GM12878 (cell line): ENCODE results near the gene ATG12. TPM values are rescaled to one million over a fixed set of nuclear protein-coding genes. Genes with fewer than 3 reads are reported as not detected.

ENCODE experiments used
- ATAC-seq: fragments of 200-7000 bp; cut with Tn5 transposase; 3 replicates; pipeline ENCODE4 v1.9.1; 2020; ENCODE audit warnings: mild to moderate bottlenecking, moderate library complexity
- BruUV-seq: library from RNA; stranded (reverse); fragments of 400-500 nt; replicated peaks from 2 replicates; lab custom pipeline; 2021; lab: Mats Ljungman, UMichigan
- CTCF ChIA-PET: fragments of 300-600 bp; sonication (Branson Sonifier 250); formaldehyde crosslinking; extraction: SDS; loops from one replicate; lab custom pipeline; 2021; ENCODE audit warnings: inconsistent platforms; lab: Yijun Ruan, JAX
- POLR2A ChIA-PET: fragments of 350-600 bp; formaldehyde crosslinking; extraction: SDS; loops from one replicate; lab custom pipeline; 2021; ENCODE audit warnings: inconsistent platforms; lab: Charles Lee
- RAD21 ChIA-PET: fragments of 300-600 bp; sonication (Branson Sonifier 250); formaldehyde crosslinking; loops from one replicate; lab custom pipeline; 2023; ENCODE audit warnings: antibody characterized with exemption; ENCODE audit not compliant: unreplicated experiment; lab: Charles Lee
- SMC1A ChIA-PET: fragments of 300-600 bp; sonication (Branson Sonifier 250); formaldehyde crosslinking; loops from one replicate; lab custom pipeline; 2023; ENCODE audit not compliant: unreplicated experiment, uncharacterized antibody; lab: Charles Lee
- DNase-seq: peaks from one replicate; pipeline ENCODE4 v3.0.0-alpha.2; 2011; ENCODE audit warnings: low read depth, low spot score
- FAIRE-seq: peaks from 3 replicates; lab custom pipeline; 2011; peaks lifted over from hg19 to GRCh38; lab: Jason Lieb, UNC
- H2AFZ ChIP-seq: 2 replicates; pipeline ENCODE4 v1.6.0; 2011; ENCODE audit warnings: low read depth, low read length, control low read depth; ENCODE audit not compliant: control insufficient read depth
- H3K27ac ChIP-seq: 2 replicates; pipeline ENCODE4 v1.5.1; 2011; ENCODE audit warnings: control low read depth; ENCODE audit not compliant: control insufficient read depth, insufficient read depth
- H3K27me3 ChIP-seq, 2 experiments: replicated peaks in 1 of 2; 2 replicates each; pipeline versions ENCODE4 v1.6.0 to v1.6.1; 2011; ENCODE audit warnings: low read length in 1 of 2; ENCODE audit not compliant: control insufficient read depth in 2 of 2, insufficient read depth in 2 of 2
- H3K36me3 ChIP-seq, 2 experiments: 2 replicates each; pipeline ENCODE4 v1.5.1; 2011; ENCODE audit warnings: low read length in 1 of 2; ENCODE audit not compliant: control insufficient read depth in 2 of 2, insufficient read depth in 2 of 2
- H3K4me1 ChIP-seq: 2 replicates; pipeline ENCODE4 v1.6.1; 2011; ENCODE audit warnings: mild to moderate bottlenecking, low read length, moderate library complexity, mixed read lengths; ENCODE audit not compliant: control insufficient read depth, insufficient read depth
- H3K4me2 ChIP-seq: 2 replicates; pipeline ENCODE4 v1.6.0; 2011; ENCODE audit warnings: control low read depth; ENCODE audit not compliant: control insufficient read depth, insufficient read depth
- H3K4me3 ChIP-seq: fragments of 200-600 bp; sonication (generic); 2 replicates; pipeline ENCODE4 v1.5.1; 2016
- H3K79me2 ChIP-seq: 2 replicates; pipeline ENCODE4 v1.6.0; 2011; ENCODE audit warnings: low read length; ENCODE audit not compliant: control insufficient read depth, insufficient read depth
- H3K9ac ChIP-seq: 2 replicates; pipeline ENCODE4 v1.8.0; 2011; ENCODE audit warnings: low read length, control low read depth, mixed read lengths; ENCODE audit not compliant: control insufficient read depth, insufficient read depth
- H3K9me3 ChIP-seq: replicated peaks from 3 replicates; pipeline ENCODE4 v1.5.1; 2011; ENCODE audit warnings: mild to moderate bottlenecking, low read length; ENCODE audit not compliant: control insufficient read depth, insufficient read depth
- H4K20me1 ChIP-seq: 2 replicates; pipeline ENCODE4 v1.6.0; 2011; ENCODE audit not compliant: control insufficient read depth, insufficient read depth
- CREB1 ChIP-seq: IDR thresholded peaks from 2 replicates; pipeline ENCODE4 v1.6.1; 2012; ENCODE audit warnings: low read depth, mild to moderate bottlenecking, inconsistent platforms
- EP300 ChIP-seq, 2 experiments: fragments of 150-350 bp in 1 of 2; IDR thresholded peaks; 2 replicates each; pipeline ENCODE4 v1.6.1; 2011 to 2012; ENCODE audit warnings: low read depth in 2 of 2, low read length in 2 of 2, borderline replicate concordance in 1 of 2, improper control_type of control experiment in 1 of 2, inconsistent platforms in 1 of 2; ENCODE audit not compliant: control insufficient read depth in 1 of 2
- FOXM1 ChIP-seq: IDR thresholded peaks from 2 replicates; pipeline ENCODE4 v1.6.1; 2012; ENCODE audit warnings: low read depth, mild to moderate bottlenecking, inconsistent platforms, low read length, moderate library complexity
- POLR2AphosphoS5 ChIP-seq: IDR thresholded peaks from 2 replicates; pipeline ENCODE4 v1.6.1; 2011; ENCODE audit warnings: mild to moderate bottlenecking, low read length, inconsistent platforms
- RCOR1 ChIP-seq: conservative IDR thresholded peaks from 2 replicates; pipeline ENCODE4 v1.6.1; 2012; ENCODE audit warnings: low read depth, low read length, improper control_type of control experiment
- WRNIP1 ChIP-seq: IDR thresholded peaks from 2 replicates; pipeline ENCODE4 v1.6.1; 2011; ENCODE audit warnings: low read depth, low read length, improper control_type of control experiment, borderline replicate concordance
- ZNF24 ChIP-seq: fragments of 450-650 bp; IDR thresholded peaks from 2 replicates; pipeline ENCODE4 v1.6.1; 2017; ENCODE audit warnings: antibody characterized with exemption, mild to moderate bottlenecking
- ZNF274 ChIP-seq: IDR thresholded peaks from one replicate; pipeline ENCODE4 v1.8.0; 2011; ENCODE audit not compliant: insufficient read length, insufficient read depth
- WGBS: methylation state at CpG from one replicate; pipeline ENCODE4 v1.1.6; 2016; ENCODE audit warnings: low lambda C conversion rate; ENCODE audit not compliant: insufficient replicate concordance, insufficient coverage; ENCODE audit errors: missing lambda C conversion rate; 5-methylcytosine and 5-hydroxymethylcytosine counted together
- in situ Hi-C: fragments of 300-500 bp; cut with MboI; formaldehyde crosslinking; loops from 9 replicates; pipeline ENCODE4 v1.14.3; 2018; ENCODE audit warnings: mixed read lengths
- intact Hi-C: fragments of 100-400 bp; cut with micrococcal nuclease; formaldehyde crosslinking; loops from one replicate; pipeline ENCODE4 v1.14.2; 2022; ENCODE audit not compliant: unreplicated experiment
- polyA plus RNA-seq, 11 experiments: library from polyadenylated mRNA; depleted of rRNA in 4 of 11; unstranded in 6 of 11; stranded (reverse) in 5 of 11; fragments of >200 nt; fragmentation: Nextera tagmentation in 4 of 11; fragmentation: Illumina TruSeq in 1 of 11; extraction: Ambion mirVana in 4 of 11; extraction: Trizol in 1 of 11; gene quantifications; 1 replicate in 1 of 11; 2 replicates in 10 of 11; pipeline versions ENCODE4 v1.2.1 to v1.2.3, GENCODE V29; 2011 to 2016; ENCODE audit warnings: inconsistent platforms in 2 of 11, missing spikeins in 2 of 11, low read depth in 1 of 11
- total RNA-seq, 4 experiments: library from RNA; depleted of rRNA in 3 of 4; stranded (reverse); fragments of >200 nt in 3 of 4; fragmentation: Illumina TruSeq in 1 of 4; extraction: Trizol in 1 of 4; gene quantifications; 2 replicates each; pipeline versions ENCODE4 v1.2.1 to v1.2.3, GENCODE V29; 2013 to 2021

Gene ATG12
- total and polyA plus RNA-seq, 10 of the 15 experiments (the other 5 are each of a cell fraction or from before 2014, with no cell fraction given) = 23.2 to 92.0 (median 58.6) TPM

DNA sequence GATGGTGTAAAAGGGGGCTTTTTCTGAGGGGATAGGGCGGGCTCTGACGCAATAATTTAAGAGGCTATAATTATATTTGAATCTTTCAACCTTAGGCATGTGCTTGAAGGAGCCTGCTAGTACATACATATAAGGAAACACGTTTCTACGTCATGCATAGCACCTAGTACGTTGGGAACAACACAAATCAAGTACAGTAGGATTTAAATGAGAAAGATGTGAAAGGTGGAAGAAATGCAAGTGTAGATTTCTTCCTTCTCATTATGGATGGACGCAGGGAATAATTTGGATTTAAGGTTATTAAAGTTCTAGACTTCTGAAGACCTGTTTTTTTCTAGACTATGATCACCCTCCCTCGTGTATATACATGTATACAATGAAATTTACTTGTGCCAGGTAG lies 24.0 kb downstream of the ATG12 start:
- Histone ChIP-seq H3K4me1 (no peaks in the 10 kb centered on the region), H3K4me2 (no peak overlapping the region), H3K9me3 (no peaks in the 10 kb centered on the region), H3K9ac (no peak overlapping the region), H3K4me3 (no peak overlapping the region), H3K36me3 (no peaks in the 10 kb centered on the region), H2AFZ (no peak overlapping the region), H3K27me3 (peaks cover 12 to 21% of the 10 kb centered on the region in 2 experiments)
- WGBS = 45% methylated on average over 7 of the region's 7 CpGs
- FAIRE-seq = no peak
- ChIA-PET RAD21 (no interaction called here), CTCF (no interaction called here), POLR2A (no interaction called here)
- no TSS peak for BruUV-seq
- intact Hi-C loops = no loop called here
- TF ChIP-seq EP300 (IDR thresholded peaks at IDR 0.05; ENCODE audit: borderline replicate concordance in 1 of 2, control insufficient read depth in 1 of 2, low read depth in 2 of 2, low read length in 2 of 2) = no peak
- no peak for TF ChIP-seq RCOR1
- TF ChIP-seq WRNIP1 = no peak
- TF ChIP-seq POLR2AphosphoS5 = no peak
- TF ChIP-seq ZNF24 = no peak
- no peak for TF ChIP-seq FOXM1
- no peak for TF ChIP-seq ZNF274
- TF ChIP-seq CREB1 = no peak
- TF ChIP-seq, all 136 proteins: peak for 0
- Histone ChIP-seq H4K20me1 (no peaks in the 10 kb centered on the region), H3K79me2 (no peaks in the 10 kb centered on the region), H3K27ac (no peak overlapping the region)
- in situ Hi-C loops = no loop called here
- SMC1A ChIA-PET = no interaction called here
- ATAC-seq (no peak), DNase-seq (no peak)
